Astrocyte of the hippocampus (primary cell): ENCODE data around the gene CDS2.
A peak's percentile ranks its signal among the peaks of the same experiment; 100 is the strongest.

Experiments used
- DNase-seq: peaks from one replicate; pipeline ENCODE4 v3.0.0; 2011; ENCODE audit warnings: low read depth, low spot score

CDS2 gene

DNA sequence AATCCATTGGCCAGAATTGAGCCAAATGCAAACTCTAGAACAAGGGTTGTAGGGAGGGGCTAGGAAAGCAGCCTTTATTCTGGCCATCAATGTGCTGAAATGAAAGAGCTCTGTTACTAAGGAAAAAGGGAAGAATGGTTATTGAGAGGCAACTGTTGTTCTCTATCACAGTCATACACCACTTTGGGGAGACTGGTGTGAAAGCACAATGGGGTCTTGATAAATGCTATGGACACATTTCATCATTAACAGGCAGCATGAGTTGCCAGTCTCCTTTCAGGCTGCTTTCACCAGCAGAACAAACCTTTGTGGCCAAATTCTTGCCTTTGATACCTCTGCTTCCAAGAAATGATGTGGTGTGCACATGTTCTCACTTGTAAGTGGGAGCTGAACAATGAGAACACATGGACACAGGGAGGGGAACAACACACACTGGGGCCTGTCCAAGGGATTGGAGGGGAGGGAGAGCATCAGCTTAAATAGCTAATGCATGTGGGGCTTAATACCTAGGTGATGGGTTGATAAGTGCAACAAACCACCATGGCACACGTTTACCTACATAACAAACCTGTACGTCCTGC, 86.2 kb downstream of the CDS2 start:
- no peak for DNase-seq

DNA sequence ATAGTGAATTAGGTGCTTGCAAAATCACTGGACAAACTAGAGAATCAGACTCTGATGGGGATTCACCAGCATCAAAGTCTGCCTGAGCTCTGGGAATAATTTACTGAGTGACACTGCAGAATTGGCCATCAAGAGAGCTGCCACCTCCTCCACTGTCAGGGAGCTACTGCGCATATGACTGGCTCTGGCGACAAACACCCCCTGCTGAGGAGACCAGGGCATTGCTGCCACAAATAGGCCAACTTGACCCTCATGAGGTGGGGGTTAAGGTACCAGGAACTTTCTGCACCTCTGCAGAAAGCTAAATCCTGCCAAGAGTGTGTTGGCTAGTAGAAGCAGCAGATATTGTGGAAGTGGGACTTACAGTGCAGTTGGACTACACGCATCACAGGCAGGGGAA, 88.0 kb downstream of the CDS2 start:
- no peak for DNase-seq

DNA sequence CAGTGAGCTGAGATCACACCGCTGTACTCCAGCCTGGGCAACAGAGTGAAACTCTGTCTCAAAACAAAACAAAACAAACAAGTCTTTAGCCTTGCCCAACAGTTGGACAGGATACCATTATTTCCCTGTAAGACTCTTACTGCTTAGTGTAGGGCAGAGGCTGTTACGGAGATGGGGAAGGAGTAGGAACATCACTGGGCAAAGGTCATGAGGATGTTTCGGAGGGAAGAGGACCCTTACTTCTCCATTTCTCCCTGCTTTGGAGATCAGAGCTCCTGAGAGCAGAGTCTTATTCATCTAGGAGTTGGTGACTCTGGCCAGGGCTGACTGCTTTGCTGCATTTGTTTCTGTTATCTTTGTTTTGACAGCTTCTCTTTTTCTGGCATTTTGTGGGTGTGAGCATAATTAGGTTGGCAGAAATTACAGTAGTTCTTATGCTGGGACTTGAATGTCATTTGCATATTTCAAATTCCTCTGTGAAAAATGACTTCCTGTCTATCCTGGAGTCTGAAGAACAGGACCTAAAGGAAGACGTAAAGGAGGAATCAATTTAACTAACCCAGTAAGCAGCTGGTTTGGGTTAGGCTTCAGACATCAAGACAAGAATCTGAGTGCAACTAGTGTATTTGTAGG, 89.0 kb downstream of the CDS2 start:
- DNase-seq, result peak; percentile 73

DNA sequence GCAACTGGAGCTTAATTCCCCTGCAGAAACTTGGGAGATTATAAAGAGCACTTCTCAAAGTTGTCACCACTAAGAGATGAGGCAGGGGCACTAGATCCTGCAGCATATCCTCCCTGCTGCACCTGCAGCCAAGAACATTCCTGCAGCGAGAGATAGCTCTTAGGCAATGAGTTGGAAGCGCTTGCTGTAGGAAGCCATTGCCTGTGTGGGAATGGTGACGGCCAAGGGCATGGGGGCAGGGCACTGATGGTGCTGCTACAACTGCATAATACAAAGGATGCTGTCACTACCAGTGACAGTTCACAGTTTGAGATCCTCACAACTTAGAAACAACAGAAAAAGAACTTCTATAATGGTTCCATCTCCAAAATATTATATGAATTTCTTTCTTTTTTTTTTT, 89.9 kb downstream of the CDS2 start:
- no peak for DNase-seq

DNA sequence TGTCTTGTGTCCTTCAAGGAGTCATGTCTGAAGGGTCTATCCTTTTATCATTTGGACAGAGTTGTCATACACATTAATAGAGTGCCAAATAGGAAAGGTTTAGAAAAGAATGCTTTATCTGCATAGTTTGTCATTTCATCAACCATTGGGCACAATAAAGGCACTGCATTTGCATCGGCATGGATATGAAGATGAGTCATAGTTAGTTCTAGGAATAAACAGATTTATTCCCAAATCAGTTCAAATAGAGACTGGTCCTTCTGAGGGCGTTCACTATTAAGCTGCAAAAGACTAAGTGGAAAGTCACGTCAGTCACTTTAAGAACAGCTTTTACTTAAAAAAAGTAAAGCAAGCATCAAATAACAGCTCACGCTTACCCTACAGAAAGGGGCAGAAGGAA, 90.8 kb downstream of the CDS2 start:
- no peak for DNase-seq

DNA sequence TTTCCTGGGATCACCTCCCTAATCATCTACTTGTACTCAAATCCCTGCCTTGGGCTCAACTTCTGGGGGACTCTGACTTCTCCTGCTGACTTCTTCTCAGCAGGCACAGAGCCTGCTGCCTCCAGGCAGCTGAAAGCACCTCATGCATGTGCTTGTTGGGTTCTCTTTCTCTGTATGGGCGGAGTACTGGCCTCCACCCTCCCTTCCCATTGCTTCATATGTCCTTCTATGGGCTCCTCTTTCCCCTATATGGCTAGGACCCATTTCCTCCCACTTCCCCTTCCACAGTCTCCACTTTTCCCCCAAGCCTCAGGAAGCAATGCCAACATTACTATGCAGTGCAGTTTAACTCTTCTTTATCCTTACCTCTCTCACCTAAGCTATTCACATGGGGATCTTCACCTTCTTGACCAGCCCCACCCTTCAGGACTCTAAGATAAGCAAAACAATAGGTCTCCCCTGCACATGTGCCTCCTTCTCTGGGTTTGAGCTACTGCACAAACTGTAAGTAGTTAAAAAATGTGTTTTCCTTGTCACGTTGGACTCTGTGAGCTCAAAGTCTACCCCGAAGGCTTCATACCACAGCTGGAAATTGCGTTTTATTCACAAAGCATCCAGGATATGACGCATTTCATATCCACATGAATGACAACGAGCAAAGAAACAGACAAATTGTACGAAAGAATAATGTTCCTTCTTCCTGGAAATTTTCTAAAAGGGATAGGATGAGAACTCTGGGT, 93.7 kb downstream of the CDS2 start:
- no peak for DNase-seq

DNA sequence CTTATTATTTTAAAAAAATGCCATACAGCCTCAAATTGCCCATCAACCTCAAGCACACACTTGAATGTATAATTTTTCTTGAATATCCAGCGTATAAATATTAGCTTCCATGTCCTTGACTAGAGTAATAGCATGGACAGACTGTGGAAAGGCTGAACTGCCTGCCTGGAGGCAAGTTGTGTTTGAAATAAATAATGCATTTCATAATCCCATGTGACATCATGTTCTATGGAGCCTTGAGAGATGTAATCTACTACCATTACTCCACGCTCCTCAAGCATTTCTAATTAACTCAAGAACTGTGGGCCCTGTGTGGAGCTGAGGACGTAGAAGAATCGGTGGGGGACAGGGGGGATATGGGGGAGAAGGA, 94.2 kb downstream of the CDS2 start:
- no peak for DNase-seq

DNA sequence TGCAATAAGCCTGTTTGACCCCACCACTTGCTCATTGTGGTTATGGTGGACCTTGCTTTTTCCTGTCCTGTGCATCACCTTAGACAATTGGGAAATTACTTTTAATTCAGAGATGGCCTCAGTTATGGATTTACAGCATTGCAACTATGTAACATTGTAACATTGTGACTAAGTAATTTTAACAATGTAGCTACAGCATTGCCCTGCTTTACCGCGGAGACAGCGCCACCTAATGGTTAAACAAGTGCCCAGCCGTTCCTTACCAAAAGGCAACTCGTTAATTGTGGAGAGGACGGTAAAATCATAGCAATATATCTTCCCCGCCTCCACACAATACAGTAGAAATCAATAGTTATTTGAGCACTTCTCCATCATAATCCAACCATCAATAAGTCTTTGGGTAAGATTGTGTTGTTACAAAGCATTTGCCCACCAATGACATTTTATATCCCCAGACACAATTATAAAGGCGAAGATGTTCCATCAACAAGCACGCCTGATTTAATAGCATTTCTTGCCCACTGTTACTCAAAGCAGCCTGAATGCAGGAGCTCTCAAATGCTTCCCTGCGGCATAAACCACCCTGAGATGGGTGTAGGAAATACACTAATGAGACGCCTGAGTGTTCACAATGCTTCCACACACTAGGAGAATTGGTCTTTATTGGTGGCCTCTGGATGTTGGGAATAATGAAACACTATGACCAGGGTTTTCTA, 96.3 kb downstream of the CDS2 start:
- DNase-seq, result peak; percentile 80

DNA sequence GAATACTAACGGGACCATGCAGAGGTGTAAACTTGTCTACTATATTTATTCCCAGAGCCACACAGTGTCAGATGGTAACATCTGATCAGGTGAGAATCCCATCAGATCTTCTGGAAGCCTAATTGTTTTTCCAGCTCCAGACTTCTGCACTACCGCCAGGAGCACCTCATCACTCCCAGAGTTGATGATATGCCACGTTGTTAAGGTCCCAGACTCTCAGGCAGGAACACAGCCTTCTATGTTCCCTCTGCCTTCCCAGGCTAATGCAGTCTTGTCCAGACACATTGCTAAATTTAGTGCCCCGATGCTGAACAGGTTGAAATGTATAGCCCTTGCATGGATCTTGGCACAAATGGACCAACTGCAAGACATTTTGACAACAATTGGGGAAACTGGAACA, 103.7 kb downstream of the CDS2 start:
- DNase-seq, result no peak

DNA sequence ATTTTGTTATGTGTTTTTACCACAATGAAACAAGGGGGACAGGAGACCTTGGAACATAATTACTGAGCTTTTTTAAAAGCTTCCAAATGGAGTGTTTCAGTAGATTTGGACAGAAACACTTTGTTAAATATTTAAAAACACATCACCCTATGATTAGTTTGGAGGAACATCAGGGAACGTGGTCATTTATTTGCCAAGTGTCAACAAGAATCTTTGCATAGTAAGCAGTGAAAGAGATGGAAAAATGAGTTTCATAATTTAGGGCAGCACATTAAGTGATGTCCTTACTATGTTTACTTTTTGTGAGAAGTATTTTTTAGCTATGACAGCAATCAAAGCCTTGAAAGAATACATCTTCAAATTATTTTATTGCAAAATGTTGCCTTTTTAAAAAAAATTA, 107.3 kb downstream of the CDS2 start:
- no peak for DNase-seq

DNA sequence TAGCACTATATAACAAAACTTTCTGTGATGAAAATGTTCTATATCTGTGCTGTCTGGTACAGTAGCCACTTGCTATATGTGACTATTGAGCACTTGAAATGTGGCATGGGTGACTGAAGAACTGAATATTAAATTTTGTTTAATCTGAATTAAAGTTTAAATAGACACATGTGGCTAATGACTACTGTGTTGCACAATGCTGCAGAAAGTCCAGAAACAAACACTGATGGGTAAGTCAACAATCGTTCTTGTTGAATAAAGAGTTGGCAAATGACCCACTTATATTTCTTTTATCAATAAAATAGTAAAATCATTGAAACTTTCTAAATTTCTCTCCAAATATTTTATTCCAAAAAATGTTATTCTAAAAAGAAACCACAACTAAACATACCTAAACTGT, 108.2 kb downstream of the CDS2 start:
- DNase-seq, result no peak
